Hematopoietic multipotent progenitor cell (in vitro differentiated cells): Measurements from ENCODE around the gene BNIP5. TPM values are rescaled to one million over a fixed set of nuclear protein-coding genes. Genes with fewer than 3 reads are reported as not detected.

Source experiments
- DNase-seq, 3 donors: peaks; one replicate each; pipeline ENCODE4 v3.0.0-alpha.2; 2011 to 2015; ENCODE audit warnings: low read depth in 2 of 3, low spot score in 2 of 3
- total RNA-seq: library from RNA; depleted of rRNA; stranded (reverse); fragments of >200 nt; gene quantifications from one replicate; pipeline ENCODE4 v1.2.3, GENCODE V29; 2012

Gene BNIP5
- total RNA-seq, 1 donor, result not detected

DNA sequence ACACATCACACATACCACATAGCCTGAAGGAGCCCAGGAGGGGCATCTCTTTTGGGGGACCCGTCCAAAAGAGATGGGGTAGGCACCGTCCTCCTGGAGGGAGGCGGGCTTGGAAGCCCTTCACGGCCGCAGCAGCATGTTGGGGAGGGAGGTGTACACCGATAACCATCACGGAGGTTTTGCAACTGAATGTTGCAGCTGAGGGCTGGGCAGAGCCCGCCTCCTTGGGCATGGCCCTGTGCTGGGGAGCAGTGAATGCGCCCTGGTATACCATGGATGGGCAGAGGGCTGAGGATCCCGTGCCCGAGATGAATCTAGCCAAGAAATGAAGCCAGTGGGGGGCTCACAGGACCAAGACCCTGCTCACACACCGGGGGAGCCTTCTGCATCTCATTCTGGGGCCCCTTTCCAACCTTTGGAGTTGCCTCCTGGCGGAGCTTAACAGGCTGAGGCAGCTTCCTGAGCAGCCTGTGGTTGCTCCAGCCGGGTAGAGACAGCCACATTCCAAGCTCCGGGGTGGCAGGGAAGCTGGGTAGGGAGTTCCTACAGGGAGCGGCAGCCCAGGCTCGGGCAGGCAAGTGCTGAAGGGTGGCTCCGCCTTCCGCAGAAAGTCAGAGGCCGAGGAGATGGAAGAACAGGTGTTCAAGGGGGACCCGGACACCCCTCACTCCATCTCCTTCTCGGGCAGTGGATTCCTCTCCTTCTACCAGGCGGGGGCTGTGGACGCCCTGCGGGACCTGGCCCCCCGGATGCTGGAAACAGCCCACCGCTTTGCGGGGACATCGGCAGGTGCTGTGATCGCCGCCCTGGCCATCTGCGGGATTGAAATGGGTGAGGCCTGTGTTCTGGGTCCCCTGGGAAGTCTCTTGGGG, 66.6 kb downstream of the BNIP5 start, which contains the start of gene PNPLA1:
PNPLA1 (plus strand) TSS at position 227 of the 872 bp plus-strand sequence; CDS start at position 627, 400 bp downstream.
- no peak for DNase-seq

DNA sequence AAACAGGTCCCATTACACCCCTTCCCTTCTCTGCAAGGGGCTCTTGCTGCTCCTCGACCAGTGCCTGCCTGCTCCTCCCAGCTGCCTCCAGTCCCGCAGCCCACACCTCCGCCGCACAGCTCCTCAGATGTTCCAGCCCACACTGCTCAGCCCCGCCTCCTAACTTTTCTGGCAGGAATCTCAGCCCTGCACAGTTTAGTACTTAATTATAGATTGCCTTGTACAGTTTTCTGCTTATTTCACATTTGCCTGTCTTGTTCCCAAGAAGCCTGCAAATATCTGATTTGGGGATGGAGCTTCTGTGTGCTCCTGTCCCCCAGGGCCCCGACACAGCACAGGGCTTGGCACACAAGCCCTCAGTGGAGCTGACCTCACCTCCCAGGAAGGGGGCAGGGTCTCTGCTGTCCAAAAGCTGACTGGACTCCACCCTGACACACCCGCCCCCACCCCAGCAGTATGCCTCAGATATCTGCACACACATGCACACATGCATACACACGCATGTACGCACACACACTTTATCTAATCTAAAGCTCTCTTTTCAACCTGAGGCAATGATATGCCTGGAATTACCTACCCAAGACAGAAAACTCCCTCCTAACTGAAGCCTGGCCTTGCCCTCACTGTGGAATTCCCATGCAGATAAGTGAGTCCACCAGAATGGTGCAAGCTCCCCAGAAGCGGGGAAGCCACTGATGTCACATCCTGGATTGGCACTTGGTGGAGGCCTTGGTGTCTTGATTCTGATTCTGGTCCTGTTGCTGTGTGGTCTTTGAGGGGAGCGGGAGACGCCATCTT, 68.0 kb downstream of the BNIP5 start:
- no peak for DNase-seq

DNA sequence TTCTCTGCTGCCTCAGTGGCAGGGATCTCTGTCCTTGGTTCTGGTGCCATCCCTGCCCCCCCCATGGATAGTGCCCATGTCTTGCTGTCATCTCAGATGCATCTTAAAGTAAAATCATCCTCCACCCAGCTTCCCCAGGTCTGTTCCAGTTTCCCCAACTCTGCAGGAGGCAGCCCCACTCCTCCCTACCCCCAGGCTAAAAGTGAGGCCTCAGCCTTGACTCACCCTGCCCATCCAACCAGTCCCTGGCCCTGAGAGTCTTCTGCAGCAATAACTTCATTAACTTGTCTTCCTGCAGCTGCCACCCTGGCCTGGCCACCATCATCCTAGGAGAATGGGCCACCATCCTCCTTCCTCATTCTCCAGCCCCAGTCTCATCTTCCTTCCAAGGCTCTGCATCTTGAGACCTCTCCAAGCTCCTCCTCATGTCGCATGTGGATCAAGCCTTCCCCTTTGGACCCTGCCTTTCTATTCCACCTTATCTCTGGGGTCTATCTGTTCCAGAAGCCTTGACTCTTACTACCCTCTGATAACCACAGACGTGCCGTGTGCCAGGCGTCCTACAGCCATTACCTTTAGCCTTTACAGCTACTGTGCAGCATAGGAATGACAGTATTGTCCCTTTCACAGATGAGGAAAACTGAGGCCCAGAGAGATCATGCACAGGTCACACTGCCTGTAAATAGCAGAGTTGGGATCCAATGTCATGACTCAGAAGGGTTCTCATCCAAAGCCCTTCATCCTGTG, 68.8 kb downstream of the BNIP5 start:
- DNase-seq, result no peak

DNA sequence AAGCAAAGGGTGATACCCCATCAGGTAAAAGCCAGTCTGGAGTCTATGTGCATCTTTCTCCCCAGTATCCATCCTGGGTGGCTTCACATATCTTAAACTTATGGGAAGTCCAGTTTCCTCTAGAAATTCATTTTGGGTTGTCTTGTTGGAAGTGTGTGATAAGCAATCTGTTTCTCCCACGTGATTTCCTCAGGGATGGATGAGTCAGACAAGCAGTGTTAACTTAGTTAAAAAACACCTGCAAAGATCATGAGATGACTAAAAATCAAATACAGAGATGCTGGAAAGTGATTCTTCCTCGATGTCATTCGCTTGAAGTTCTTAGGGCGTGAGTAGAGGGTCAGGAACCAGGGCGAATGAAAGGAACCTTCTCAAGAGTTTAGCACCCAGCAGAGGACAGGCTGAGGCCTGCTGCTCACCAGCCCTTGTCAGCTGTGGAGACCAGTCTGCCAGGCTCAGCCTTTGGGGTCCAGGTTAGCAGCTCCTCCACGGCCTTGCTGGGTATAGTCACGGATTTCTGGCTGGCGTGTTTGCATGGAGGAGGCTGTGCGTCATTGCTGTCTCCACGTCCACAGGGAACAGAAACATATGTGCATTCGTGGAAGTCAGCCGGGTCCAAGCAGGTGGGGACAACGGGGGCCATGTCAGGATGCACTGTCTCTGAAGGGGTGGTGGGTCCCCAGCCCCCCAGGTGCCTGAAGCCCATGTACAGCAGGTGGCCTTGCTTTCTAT, 69.6 kb downstream of the BNIP5 start:
- DNase-seq, result no peak

Other genes with a start within 250 kb of the BNIP5 start
- gene MAPK13, start 206.4 kb downstream of the BNIP5 start, total RNA-seq, result 1.1 TPM
- gene BRPF3, start 140.1 kb downstream of the BNIP5 start, total RNA-seq, result 10.5 TPM
- 0.27 TPM for gene PNPLA1, start 66.8 kb downstream of the BNIP5 start, total RNA-seq
- gene ETV7, start 50.8 kb upstream of the BNIP5 start, total RNA-seq, result 0.27 TPM
- 0.27 TPM for gene PXT1, start 106.0 kb upstream of the BNIP5 start, total RNA-seq
- gene KCTD20, start 106.1 kb upstream of the BNIP5 start, total RNA-seq, result 49.3 TPM
- gene STK38, start 210.6 kb upstream of the BNIP5 start, total RNA-seq, result 13.5 TPM